ENCODE results near the gene BMPR1A.

DNA sequence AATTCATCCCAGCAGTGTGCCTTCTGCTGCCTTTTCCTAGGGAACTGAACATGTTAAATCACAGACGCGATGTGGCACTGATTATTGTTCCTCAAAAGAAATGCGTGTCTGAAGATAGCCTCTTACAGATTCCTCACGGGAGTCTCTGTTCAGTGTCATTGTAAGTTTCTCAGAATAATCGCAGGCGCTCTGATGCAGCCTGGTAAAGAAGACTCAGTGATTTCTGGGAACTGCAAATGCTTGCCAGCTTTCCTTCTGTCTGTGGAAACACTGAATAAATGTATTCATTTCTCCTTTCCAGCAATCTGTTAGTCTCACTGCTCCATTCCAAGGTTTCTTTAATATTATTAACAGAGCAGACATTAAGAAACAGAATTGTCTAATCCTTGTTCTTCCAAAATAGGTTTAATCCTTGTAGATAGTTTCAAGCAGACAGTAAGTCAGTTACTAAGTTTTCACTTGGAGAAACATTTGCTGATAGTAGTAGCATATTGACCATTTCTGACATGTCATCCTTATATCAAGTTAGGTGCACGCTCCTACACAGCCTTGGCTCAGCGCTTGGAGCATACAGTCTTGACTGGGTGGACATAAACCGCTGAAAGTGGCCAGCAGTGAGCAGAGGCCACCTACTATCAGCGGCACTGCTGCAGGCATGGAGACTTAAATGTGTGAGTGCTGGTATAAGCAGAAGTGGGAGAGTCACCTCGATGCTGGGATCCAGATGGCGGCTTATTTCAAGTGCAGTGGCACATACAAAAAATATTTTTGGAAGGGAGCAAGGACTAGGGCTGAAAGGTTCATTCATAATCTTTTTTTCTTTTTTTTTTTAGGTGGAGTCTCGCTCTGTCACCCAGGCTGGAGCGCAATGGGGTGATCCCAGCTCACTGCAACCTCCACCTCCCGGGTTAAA lies 173.3 kb downstream of the BMPR1A start:
- TF ChIP-seq SUZ12 (IDR thresholded peaks at IDR 0.05) = no peak
- TF ChIP-seq FOXA1 (IDR thresholded peaks at IDR 0.05) = no peak
- TF ChIP-seq ZNF384 (IDR thresholded peaks at IDR 0.05) = no peak
- no peak for TF ChIP-seq TARDBP (IDR thresholded peaks at IDR 0.05)
